ENCODE results near the gene SMARCC1. TPM values are rescaled to one million over a fixed set of nuclear protein-coding genes. Genes with fewer than 3 reads are reported as not detected.

Gene SMARCC1
- total RNA-seq, 2 donors from 2014 or later = 93.8 to 130 TPM

- Mint-ChIP-seq H3K4me1 (ENCODE audit: low read depth in 2 of 2) (peaks cover 0 to 2% of the 10 kb centered on the region in 2 donors), H3K27me3 (no peaks in the 10 kb centered on the region), H3K9me3 (no peaks in the 10 kb centered on the region), H3K4me3 (no peak overlapping the region), H3K27ac (no peak overlapping the region), H3K36me3 (peaks cover 25% of the 10 kb centered on the region)
- ATAC-seq (no peak), DNase-seq (ENCODE audit: low spot score) (no peak)
Observed at GRCh38 chr3:47661121-47661752, 120.5 kb downstream of the SMARCC1 start.

- Mint-ChIP-seq H3K4me3 (no peak overlapping the region), H3K4me1 (ENCODE audit: low read depth in 2 of 2) (no peaks in the 10 kb centered on the region), H3K27me3 (no peaks in the 10 kb centered on the region), H3K36me3 (peaks cover 28% of the 10 kb centered on the region), H3K9me3 (no peaks in the 10 kb centered on the region), H3K27ac (no peak overlapping the region)
- no peak for DNase-seq (ENCODE audit: low spot score)
- ATAC-seq = no peak
Observed at GRCh38 chr3:47658444-47658843, 123.2 kb downstream of the SMARCC1 start.

GRCh38 chr3:47652142-47652541 is 129.6 kb downstream of the SMARCC1 start:
- no peak for DNase-seq (ENCODE audit: low spot score)
- H3K4me3 Mint-ChIP-seq = no peak overlapping the region
- no peak overlapping the region for H3K27ac Mint-ChIP-seq
- H3K36me3 Mint-ChIP-seq = peaks cover 12% of the 10 kb centered on the region
- no peaks in the 10 kb centered on the region for H3K9me3 Mint-ChIP-seq
- H3K4me1 Mint-ChIP-seq (ENCODE audit: low read depth in 2 of 2) = no peaks in the 10 kb centered on the region
- no peaks in the 10 kb centered on the region for H3K27me3 Mint-ChIP-seq
- no peak for ATAC-seq

- no peaks in the 10 kb centered on the region for H3K27me3 Mint-ChIP-seq
- peaks cover 4% of the 10 kb centered on the region for H3K36me3 Mint-ChIP-seq
- H3K9me3 Mint-ChIP-seq = no peaks in the 10 kb centered on the region
- DNase-seq (ENCODE audit: low spot score) = no peak
- H3K4me3 Mint-ChIP-seq = no peak overlapping the region
- H3K4me1 Mint-ChIP-seq (ENCODE audit: low read depth in 2 of 2) = peaks cover 0 to 2% of the 10 kb centered on the region in 2 donors
- ATAC-seq = no peak
- H3K27ac Mint-ChIP-seq = no peak overlapping the region
Observed at GRCh38 chr3:47650294-47650693, 131.4 kb downstream of the SMARCC1 start.

GRCh38 chr3:47647550-47647949 is 134.1 kb downstream of the SMARCC1 start:
- DNase-seq (ENCODE audit: low spot score) (no peak), ATAC-seq (no peak)
- no peak overlapping the region for H3K27ac Mint-ChIP-seq
- no peaks in the 10 kb centered on the region for H3K27me3 Mint-ChIP-seq
- peaks cover 2 to 5% of the 10 kb centered on the region in 2 donors for H3K4me1 Mint-ChIP-seq (ENCODE audit: low read depth in 2 of 2)
- no peaks in the 10 kb centered on the region for H3K36me3 Mint-ChIP-seq
- H3K9me3 Mint-ChIP-seq = no peaks in the 10 kb centered on the region
- no peak overlapping the region for H3K4me3 Mint-ChIP-seq

GRCh38 chr3:47646362-47646761 is 135.3 kb downstream of the SMARCC1 start:
- Mint-ChIP-seq H3K4me3 (no peak overlapping the region), H3K27me3 (no peaks in the 10 kb centered on the region), H3K36me3 (no peaks in the 10 kb centered on the region), H3K4me1 (ENCODE audit: low read depth in 2 of 2) (peaks cover 2 to 5% of the 10 kb centered on the region in 2 donors), H3K9me3 (no peaks in the 10 kb centered on the region), H3K27ac (no peak overlapping the region)
- DNase-seq (ENCODE audit: low spot score) (no peak), ATAC-seq (no peak)

- Mint-ChIP-seq H3K4me3 (no peak overlapping the region), H3K4me1 (ENCODE audit: low read depth in 2 of 2) (peaks cover 2 to 5% of the 10 kb centered on the region in 2 donors), H3K36me3 (no peaks in the 10 kb centered on the region), H3K27ac (no peak overlapping the region), H3K9me3 (no peaks in the 10 kb centered on the region), H3K27me3 (no peaks in the 10 kb centered on the region)
- DNase-seq (ENCODE audit: low spot score) (no peak), ATAC-seq (no peak)
Observed at GRCh38 chr3:47645551-47645950, 136.1 kb downstream of the SMARCC1 start.

GRCh38 chr3:47643092-47643491 is 138.6 kb downstream of the SMARCC1 start:
- peaks cover 2 to 5% of the 10 kb centered on the region in 2 donors for H3K4me1 Mint-ChIP-seq (ENCODE audit: low read depth in 2 of 2)
- ATAC-seq = no peak
- H3K9me3 Mint-ChIP-seq = no peaks in the 10 kb centered on the region
- no peak for DNase-seq (ENCODE audit: low spot score)
- H3K36me3 Mint-ChIP-seq = no peaks in the 10 kb centered on the region
- H3K27me3 Mint-ChIP-seq = no peaks in the 10 kb centered on the region
- no peak overlapping the region for H3K4me3 Mint-ChIP-seq
- H3K27ac Mint-ChIP-seq = no peak overlapping the region

GRCh38 chr3:47641739-47642138 is 140.0 kb downstream of the SMARCC1 start:
- Mint-ChIP-seq H3K27ac (no peak overlapping the region), H3K36me3 (no peaks in the 10 kb centered on the region), H3K4me3 (no peak overlapping the region), H3K4me1 (ENCODE audit: low read depth in 2 of 2) (peaks cover 2 to 5% of the 10 kb centered on the region in 2 donors), H3K9me3 (no peaks in the 10 kb centered on the region), H3K27me3 (no peaks in the 10 kb centered on the region)
- ATAC-seq (no peak), DNase-seq (ENCODE audit: low spot score) (no peak)

GRCh38 chr3:47636921-47637320 is 144.8 kb downstream of the SMARCC1 start:
- H3K9me3 Mint-ChIP-seq = no peaks in the 10 kb centered on the region
- H3K4me1 Mint-ChIP-seq (ENCODE audit: low read depth in 2 of 2) = peaks cover 0 to 3% of the 10 kb centered on the region in 2 donors
- H3K4me3 Mint-ChIP-seq = no peak overlapping the region
- DNase-seq (ENCODE audit: low spot score) (no peak), ATAC-seq (no peak)
- H3K27me3 Mint-ChIP-seq = no peaks in the 10 kb centered on the region
- peaks cover 20% of the 10 kb centered on the region for H3K36me3 Mint-ChIP-seq
- H3K27ac Mint-ChIP-seq = no peak overlapping the region

GRCh38 chr3:47636225-47636624 is 145.5 kb downstream of the SMARCC1 start:
- Mint-ChIP-seq H3K4me1 (ENCODE audit: low read depth in 2 of 2) (peaks cover 0 to 6% of the 10 kb centered on the region in 2 donors), H3K27ac (peak overlapping the region in 1 of 2 donors; percentile 16), H3K9me3 (no peaks in the 10 kb centered on the region), H3K36me3 (peaks cover 24% of the 10 kb centered on the region), H3K4me3 (no peak overlapping the region), H3K27me3 (no peaks in the 10 kb centered on the region)
- DNase-seq (ENCODE audit: low spot score) (no peak), ATAC-seq (no peak)

- ATAC-seq = no peak
- H3K9me3 Mint-ChIP-seq = no peaks in the 10 kb centered on the region
- DNase-seq (ENCODE audit: low spot score) = no peak
- peaks cover 29% of the 10 kb centered on the region for H3K36me3 Mint-ChIP-seq
- peaks cover 0 to 8% of the 10 kb centered on the region in 2 donors for H3K4me1 Mint-ChIP-seq (ENCODE audit: low read depth in 2 of 2)
- H3K27ac Mint-ChIP-seq = no peak overlapping the region
- H3K27me3 Mint-ChIP-seq = no peaks in the 10 kb centered on the region
- H3K4me3 Mint-ChIP-seq = no peak overlapping the region
Observed at GRCh38 chr3:47635536-47635935, 146.2 kb downstream of the SMARCC1 start.

GRCh38 chr3:47634996-47635395 is 146.7 kb downstream of the SMARCC1 start:
- no peak for ATAC-seq
- H3K27me3 Mint-ChIP-seq = no peaks in the 10 kb centered on the region
- DNase-seq (ENCODE audit: low spot score) = no peak
- no peaks in the 10 kb centered on the region for H3K9me3 Mint-ChIP-seq
- H3K4me3 Mint-ChIP-seq = no peak overlapping the region
- H3K36me3 Mint-ChIP-seq = peaks cover 29% of the 10 kb centered on the region
- H3K27ac Mint-ChIP-seq = no peak overlapping the region
- peaks cover 0 to 8% of the 10 kb centered on the region in 2 donors for H3K4me1 Mint-ChIP-seq (ENCODE audit: low read depth in 2 of 2)

GRCh38 chr3:47630810-47631209 is 150.9 kb downstream of the SMARCC1 start:
- DNase-seq (ENCODE audit: low spot score) (no peak), ATAC-seq (no peak)
- Mint-ChIP-seq H3K27ac (no peak overlapping the region), H3K9me3 (no peaks in the 10 kb centered on the region), H3K4me3 (no peak overlapping the region), H3K36me3 (peaks cover 29% of the 10 kb centered on the region), H3K27me3 (no peaks in the 10 kb centered on the region), H3K4me1 (ENCODE audit: low read depth in 2 of 2) (peaks cover 0 to 8% of the 10 kb centered on the region in 2 donors)

- Mint-ChIP-seq H3K4me1 (ENCODE audit: low read depth in 2 of 2) (peaks cover 0 to 5% of the 10 kb centered on the region in 2 donors), H3K4me3 (no peak overlapping the region), H3K36me3 (peaks cover 29% of the 10 kb centered on the region), H3K27me3 (no peaks in the 10 kb centered on the region), H3K9me3 (no peaks in the 10 kb centered on the region), H3K27ac (no peak overlapping the region)
- ATAC-seq = no peak
- DNase-seq (ENCODE audit: low spot score) = no peak
Observed at GRCh38 chr3:47629770-47630169, 151.9 kb downstream of the SMARCC1 start.
